HepG2 (cell line): ENCODE data around the gene IL13. TPM values are rescaled to one million over a fixed set of nuclear protein-coding genes. Genes with fewer than 3 reads are reported as not detected.

Experiments
- ATAC-seq: fragments of 200-7000 bp; cut with Tn5 transposase; 3 replicates; pipeline ENCODE4 v1.9.1; 2020; ENCODE audit warnings: mild to moderate bottlenecking, moderate library complexity
- BruUV-seq: library from RNA; stranded (reverse); fragments of 400-500 nt; replicated peaks from 2 replicates; lab custom pipeline; 2021; lab: Mats Ljungman, UMichigan
- CTCF ChIA-PET: fragments of 300-600 bp; formaldehyde crosslinking; extraction: SDS; loops from one replicate; lab custom pipeline; 2021; ENCODE audit warnings: low total read pairs, inconsistent platforms, low intra/inter-chr PET ratio; lab: Yijun Ruan, JAX
- POLR2A ChIA-PET: fragments of 350-600 bp; sonication (Branson Sonifier 250); formaldehyde crosslinking; loops from one replicate; lab custom pipeline; 2020; ENCODE audit warnings: antibody characterized with exemption, inconsistent platforms; lab: Yijun Ruan, JAX
- DNase-seq: peaks from one replicate; pipeline ENCODE4 v3.0.0-alpha.2; 2015; ENCODE audit warnings: low spot score
- FAIRE-seq: peaks from 3 replicates; lab custom pipeline; 2011; peaks lifted over from hg19 to GRCh38; lab: Jason Lieb, UNC
- H2AFZ ChIP-seq: one replicate; pipeline ENCODE4 v1.6.1; 2011; ENCODE audit warnings: low read length, inconsistent platforms
- H3K27ac ChIP-seq: fragments of 300-600 bp; 3 replicates; pipeline ENCODE4 v1.8.0; 2011; ENCODE audit warnings: mixed run types, mild to moderate bottlenecking, mixed read lengths, low read length, inconsistent platforms; ENCODE audit not compliant: insufficient read depth; ENCODE audit errors: extremely low read length
- H3K27me3 ChIP-seq, 2 experiments: fragments of 200-600 bp in 1 of 2; 2 replicates in 1 of 2; 3 replicates in 1 of 2; pipeline versions ENCODE4 v1.6.0 to v1.8.0; 2011; ENCODE audit warnings: low read length in 2 of 2, mild to moderate bottlenecking in 2 of 2, moderate library complexity in 2 of 2, inconsistent platforms in 1 of 2; ENCODE audit not compliant: insufficient read depth in 2 of 2, control insufficient read depth in 1 of 2
- H3K36me3 ChIP-seq, 2 experiments: fragments of 200-600 bp in 1 of 2; replicated peaks in 1 of 2; 2 replicates in 1 of 2; 3 replicates in 1 of 2; pipeline versions ENCODE4 v1.5.1 to v1.8.0; 2011; ENCODE audit warnings: low read length in 2 of 2, inconsistent platforms in 1 of 2; ENCODE audit not compliant: insufficient read depth in 2 of 2, control insufficient read depth in 1 of 2
- H3K4me1 ChIP-seq: 2 replicates; pipeline ENCODE4 v1.5.1; 2012; ENCODE audit warnings: low read length, inconsistent platforms; ENCODE audit not compliant: insufficient read depth
- H3K4me2 ChIP-seq: 2 replicates; pipeline ENCODE4 v1.6.0; 2011; ENCODE audit warnings: low read depth, low read length, inconsistent platforms
- H3K4me3 ChIP-seq, 3 experiments: fragments of 200-600 bp in 1 of 3; sonication (generic), shearing (Covaris generic) in 1 of 3; replicated peaks in 1 of 3; 2 replicates each; pipeline ENCODE4 v1.5.1; 2011 to 2016; ENCODE audit warnings: low read length in 3 of 3, inconsistent platforms in 2 of 3, low read depth in 2 of 3, mild to moderate bottlenecking in 2 of 3, control low read depth in 1 of 3, mixed read lengths in 1 of 3; ENCODE audit not compliant: insufficient read depth in 1 of 3
- H3K79me2 ChIP-seq: one replicate; pipeline ENCODE4 v1.6.1; 2011; ENCODE audit warnings: low read length, inconsistent platforms; ENCODE audit not compliant: insufficient read depth
- H3K9ac ChIP-seq: 2 replicates; pipeline ENCODE4 v1.6.0; 2011; ENCODE audit warnings: mild to moderate bottlenecking, low read depth, low read length, inconsistent platforms; ENCODE audit not compliant: insufficient read depth
- H3K9me3 ChIP-seq: 2 replicates; pipeline ENCODE4 v1.5.1; 2012; ENCODE audit warnings: mild to moderate bottlenecking, low read length
- H4K20me1 ChIP-seq: 2 replicates; pipeline ENCODE4 v1.6.0; 2011; ENCODE audit warnings: inconsistent platforms, mild to moderate bottlenecking, low read length, moderate library complexity; ENCODE audit not compliant: insufficient read depth
- CHCHD3 ChIP-seq: sonication (generic); formaldehyde crosslinking; IDR thresholded peaks from 2 replicates; pipeline ENCODE4 v1.8.0; 2022; ENCODE audit warnings: mild to moderate bottlenecking, missing genetic modification reagents, moderate library complexity
- HOXA7 ChIP-seq: sonication (generic); formaldehyde crosslinking; IDR thresholded peaks from 2 replicates; pipeline ENCODE4 v1.8.1; 2022; ENCODE audit warnings: mild to moderate bottlenecking, missing genetic modification reagents, moderate library complexity
- KDM2A ChIP-seq: sonication (generic); formaldehyde crosslinking; IDR thresholded peaks from 2 replicates; pipeline ENCODE4 v1.4.0; 2020; ENCODE audit warnings: low read depth, missing genetic modification reagents, borderline replicate concordance
- ZFP36L1 ChIP-seq: sonication (generic); formaldehyde crosslinking; IDR thresholded peaks from 2 replicates; pipeline ENCODE4 v1.8.0; 2022; ENCODE audit warnings: mild to moderate bottlenecking, missing genetic modification reagents, moderate library complexity
- ZNF572 ChIP-seq: sonication (generic); formaldehyde crosslinking; IDR thresholded peaks from 2 replicates; pipeline ENCODE4 v1.5.1; 2020; ENCODE audit warnings: mild to moderate bottlenecking, missing genetic modification reagents
- ZNF609 ChIP-seq: sonication (generic); formaldehyde crosslinking; IDR thresholded peaks from 2 replicates; pipeline ENCODE4 v1.4.0; 2020; ENCODE audit warnings: mild to moderate bottlenecking, missing genetic modification reagents, borderline replicate concordance
- ZNF687 ChIP-seq: sonication (generic); formaldehyde crosslinking; IDR thresholded peaks from 2 replicates; pipeline ENCODE4 v1.5.1; 2020; ENCODE audit warnings: mild to moderate bottlenecking, missing genetic modification reagents, moderate library complexity
- WGBS: methylation state at CpG from one replicate; pipeline ENCODE4 v1.1.6; 2017; ENCODE audit warnings: low lambda C conversion rate; 5-methylcytosine and 5-hydroxymethylcytosine counted together
- in situ Hi-C: cut with HindIII; loops from 2 replicates; pipeline ENCODE4 v1.10.0; 2017; ENCODE audit warnings: low pct_unique_long_range_greater_than_20kb; ENCODE audit not compliant: extremely low pct_ligation_motif_present
- intact Hi-C: fragments of 100-400 bp; cut with micrococcal nuclease; formaldehyde crosslinking; loops from one replicate; pipeline ENCODE4 v1.10.0; 2022; ENCODE audit not compliant: unreplicated experiment
- polyA plus RNA-seq, 8 experiments: library from polyadenylated mRNA; depleted of rRNA in 3 of 8; stranded (reverse) in 7 of 8; unstranded in 1 of 8; fragments of >200 nt; fragmentation: Illumina TruSeq in 4 of 8; extraction: Trizol in 4 of 8; gene quantifications; 2 replicates each; pipeline versions ENCODE4 v1.2.1 to v1.2.3, GENCODE V29; 2011 to 2016; ENCODE audit warnings: low read depth in 4 of 8, missing spikeins in 1 of 8, mixed read lengths in 1 of 8; ENCODE audit not compliant: insufficient read depth in 1 of 8
- total RNA-seq, 5 experiments: library from RNA; depleted of rRNA; stranded (reverse); fragments of >200 nt; fragmentation: Illumina TruSeq; extraction: Trizol; gene quantifications; 2 replicates each; pipeline ENCODE4 v1.2.3, GENCODE V29; 2016; ENCODE audit warnings: low read depth in 1 of 5

IL13 gene
- total and polyA plus RNA-seq, 2 of the 13 experiments (the other 11 are each of a cell fraction or from before 2014, with no cell fraction given) = 0.05 TPM; not detected in 1

DNA sequence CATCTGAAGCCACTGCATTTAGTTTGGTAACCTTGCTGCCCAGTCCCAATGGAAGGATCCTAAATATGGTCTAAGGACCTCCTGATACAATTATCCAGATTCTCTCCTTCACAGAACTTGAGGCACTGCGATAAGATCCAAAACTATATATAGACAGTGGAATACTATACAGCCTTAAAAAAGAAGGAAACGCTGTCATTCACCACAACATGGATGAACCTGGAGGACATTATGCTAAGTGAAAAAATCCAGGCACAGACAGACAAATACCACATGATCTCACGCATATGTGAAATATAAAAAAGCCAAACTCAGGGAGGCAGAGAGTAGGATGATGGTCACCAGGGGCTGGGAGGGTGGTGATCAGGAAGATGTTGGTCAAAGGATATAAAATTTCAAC, 13.0 kb downstream of the IL13 start:
- no peak overlapping the region for H2AFZ ChIP-seq
- H3K9me3 ChIP-seq = no peaks in the 10 kb centered on the region
- ChIA-PET POLR2A (interaction anchor here (0.7 kb wide), 1 partner anchor 9 kb away, joined by 3 read pairs; no protein-coding TSS in a partner anchor), CTCF (no interaction called here)
- DNase-seq = no peak
- no peak for ATAC-seq
- intact Hi-C loops (loop anchor here (10.0 kb wide), 1 partner anchor 56 kb away; no protein-coding TSS in a partner anchor), in situ Hi-C loops (loop anchor here (25.0 kb wide), 1 partner anchor 284 kb away; no protein-coding TSS in a partner anchor)
- no peak overlapping the region for H3K9ac ChIP-seq
- H3K4me1 ChIP-seq = peaks cover 60% of the 10 kb centered on the region
- H3K27me3 ChIP-seq = peaks cover 4 to 35% of the 10 kb centered on the region in 2 experiments; a peak in 4 of 5 replicates
- no peak for TF ChIP-seq ZFP36L1
- no peak for TF ChIP-seq ZNF572 (CRISPR knock-in tag)
- no peaks in the 10 kb centered on the region for H3K79me2 ChIP-seq
- no peak for FAIRE-seq
- no peak overlapping the region for H3K4me3 ChIP-seq
- no peak overlapping the region for H3K4me2 ChIP-seq
- no peak overlapping the region for H3K27ac ChIP-seq
- WGBS = 90% methylated on average over 3 of the region's 3 CpGs
- no peaks in the 10 kb centered on the region for H4K20me1 ChIP-seq
- no TSS peak for BruUV-seq
- H3K36me3 ChIP-seq = no peaks in the 10 kb centered on the region

GRCh38 chr5:132673488-132673887, 15.5 kb downstream of the IL13 start:
- DNase-seq (no peak), FAIRE-seq (no peak), ATAC-seq (no peak)
- in situ Hi-C loops = loop anchor here (25.0 kb wide), 1 partner anchor 286 kb away; no protein-coding TSS in a partner anchor
- H3K4me3 ChIP-seq = no peak overlapping the region
- no peaks in the 10 kb centered on the region for H3K9me3 ChIP-seq
- WGBS = 50% methylated on average over 1 of the region's 1 CpG
- H4K20me1 ChIP-seq = no peaks in the 10 kb centered on the region
- no peak overlapping the region for H3K9ac ChIP-seq
- ChIA-PET POLR2A (interaction anchor here (1.2 kb wide), 1 partner anchor 134 kb away, joined by 3 read pairs; no protein-coding TSS in a partner anchor), CTCF (no interaction called here)
- H3K4me2 ChIP-seq = no peak overlapping the region
- H3K4me1 ChIP-seq = peaks cover 39% of the 10 kb centered on the region
- H3K27me3 ChIP-seq = peaks cover 1 to 21% of the 10 kb centered on the region in 2 experiments; a peak in 4 of 5 replicates
- no TSS peak for BruUV-seq
- intact Hi-C loops = loop anchor here (10.0 kb wide), 1 partner anchor 59 kb away; no protein-coding TSS in a partner anchor
- no peaks in the 10 kb centered on the region for H3K79me2 ChIP-seq
- H2AFZ ChIP-seq = no peak overlapping the region
- H3K36me3 ChIP-seq = no peaks in the 10 kb centered on the region
- H3K27ac ChIP-seq = no peak overlapping the region
- TF ChIP-seq ZNF609 (no peak), ZNF687 (CRISPR knock-in tag) (no peak), CHCHD3 (CRISPR knock-in tag) (no peak), KDM2A (CRISPR knock-in tag) (no peak), HOXA7 (no peak)
